HG02973 (cell line): ENCODE measurements around the gene MAL.
A peak's percentile ranks its signal among the peaks of the same experiment; 100 is the strongest.

Experiments used
- ATAC-seq: cut with Tn5 transposase; IDR thresholded peaks from one replicate; pipeline ENCODE4 v1.9.1; 2021; ENCODE audit warnings: moderate library complexity; ENCODE audit not compliant: unreplicated experiment

The MAL gene

GRCh38 chr2:94996305-94997100 lies 29.0 kb upstream of the MAL start:
- ATAC-seq, result no peak

- no peak for ATAC-seq
Observed at GRCh38 chr2:94997981-94998930, 27.3 kb upstream of the MAL start.

GRCh38 chr2:94999431-94999883 lies 26.1 kb upstream of the MAL start:
- no peak for ATAC-seq

- no peak for ATAC-seq
Observed at GRCh38 chr2:95001051-95001562, 24.4 kb upstream of the MAL start.

GRCh38 chr2:95001701-95002100 lies 23.8 kb upstream of the MAL start:
- no peak for ATAC-seq

- ATAC-seq, result no peak
Observed at GRCh38 chr2:95002498-95002897, 23.0 kb upstream of the MAL start.

- ATAC-seq, result no peak
Observed at GRCh38 chr2:95004287-95004686, 21.2 kb upstream of the MAL start.

- no peak for ATAC-seq
Observed at GRCh38 chr2:95004711-95005110, 20.8 kb upstream of the MAL start.

- no peak for ATAC-seq
Observed at GRCh38 chr2:95005726-95006125, 19.8 kb upstream of the MAL start.

GRCh38 chr2:95006588-95006987 lies 18.9 kb upstream of the MAL start:
- no peak for ATAC-seq

GRCh38 chr2:95007031-95007609 lies 18.4 kb upstream of the MAL start:
- ATAC-seq, result no peak

GRCh38 chr2:95007822-95008221 lies 17.7 kb upstream of the MAL start:
- ATAC-seq, result no peak

GRCh38 chr2:95008306-95008705 lies 17.2 kb upstream of the MAL start:
- no peak for ATAC-seq

- ATAC-seq, result no peak
Observed at GRCh38 chr2:95008996-95009395, 16.5 kb upstream of the MAL start.

GRCh38 chr2:95009412-95009811 lies 16.1 kb upstream of the MAL start:
- no peak for ATAC-seq

GRCh38 chr2:95010126-95010525 lies 15.4 kb upstream of the MAL start:
- ATAC-seq, result no peak

GRCh38 chr2:95010718-95011117 lies 14.8 kb upstream of the MAL start:
- no peak for ATAC-seq

GRCh38 chr2:95012881-95013550 lies 12.5 kb upstream of the MAL start:
- ATAC-seq, result peak; percentile 46

GRCh38 chr2:95013726-95014125 lies 11.8 kb upstream of the MAL start:
- ATAC-seq, result no peak

- no peak for ATAC-seq
Observed at GRCh38 chr2:95014126-95014708, 11.3 kb upstream of the MAL start.
